ENCODE measurements around the gene SLC30A2.
A peak's percentile ranks its signal among the peaks of the same experiment; 100 is the strongest.

Gene SLC30A2

GRCh38 chr1:26038477-26038876, 7.4 kb downstream of the SLC30A2 start:
- no peak overlapping the region for H3K27ac ChIP-seq (ENCODE audit: low read depth, low read length)
- no peaks in the 10 kb centered on the region for H3K36me3 ChIP-seq (ENCODE audit: insufficient read depth, low read length)
- no peaks in the 10 kb centered on the region for H3K9me3 ChIP-seq (ENCODE audit: insufficient read depth, low read depth, low read length)
- no peak overlapping the region for H3K4me3 ChIP-seq (ENCODE audit: low read length)
- H3K27me3 ChIP-seq (ENCODE audit: insufficient read depth, low read length), result peaks cover 72% of the 10 kb centered on the region
- H3K4me1 ChIP-seq (ENCODE audit: insufficient read depth, low read length), result no peaks in the 10 kb centered on the region
- 90% methylated on average over 6 of the region's 6 CpGs for WGBS
- no peak overlapping the region for H3K9ac ChIP-seq (ENCODE audit: low read depth, low read length)

- no peak overlapping the region for H3K4me3 ChIP-seq (ENCODE audit: low read length)
- H3K27ac ChIP-seq (ENCODE audit: low read depth, low read length), result no peak overlapping the region
- WGBS, result 92% methylated on average over 6 of the region's 6 CpGs
- H3K36me3 ChIP-seq (ENCODE audit: insufficient read depth, low read length), result no peaks in the 10 kb centered on the region
- H3K9ac ChIP-seq (ENCODE audit: low read depth, low read length), result no peak overlapping the region
- peaks cover 71% of the 10 kb centered on the region for H3K27me3 ChIP-seq (ENCODE audit: insufficient read depth, low read length)
- H3K9me3 ChIP-seq (ENCODE audit: insufficient read depth, low read depth, low read length), result no peaks in the 10 kb centered on the region
- H3K4me1 ChIP-seq (ENCODE audit: insufficient read depth, low read length), result no peaks in the 10 kb centered on the region
These were observed 8.0 kb downstream of the SLC30A2 start for GRCh38 chr1:26037904-26038303.

- H3K36me3 ChIP-seq (ENCODE audit: insufficient read depth, low read length), result no peaks in the 10 kb centered on the region
- no peaks in the 10 kb centered on the region for H3K4me1 ChIP-seq (ENCODE audit: insufficient read depth, low read length)
- H3K4me3 ChIP-seq (ENCODE audit: low read length), result no peak overlapping the region
- H3K27me3 ChIP-seq (ENCODE audit: insufficient read depth, low read length), result peaks cover 71% of the 10 kb centered on the region
- 81% methylated on average over 11 of the region's 11 CpGs for WGBS
- H3K9me3 ChIP-seq (ENCODE audit: insufficient read depth, low read depth, low read length), result no peaks in the 10 kb centered on the region
- no peak overlapping the region for H3K9ac ChIP-seq (ENCODE audit: low read depth, low read length)
- H3K27ac ChIP-seq (ENCODE audit: low read depth, low read length), result no peak overlapping the region
These were observed 9.1 kb downstream of the SLC30A2 start for GRCh38 chr1:26036756-26037281.

GRCh38 chr1:26035959-26036755, 9.8 kb downstream of the SLC30A2 start:
- H3K4me1 ChIP-seq (ENCODE audit: insufficient read depth, low read length), result no peaks in the 10 kb centered on the region
- H3K9me3 ChIP-seq (ENCODE audit: insufficient read depth, low read depth, low read length), result no peaks in the 10 kb centered on the region
- no peak overlapping the region for H3K27ac ChIP-seq (ENCODE audit: low read depth, low read length)
- H3K4me3 ChIP-seq (ENCODE audit: low read length), result peak overlapping the region; percentile 84
- H3K36me3 ChIP-seq (ENCODE audit: insufficient read depth, low read length), result no peaks in the 10 kb centered on the region
- WGBS, result 16% methylated on average over 39 of the region's 39 CpGs
- peak overlapping the region; percentile 63; the same call in 1 of the 2 replicates for H3K9ac ChIP-seq (ENCODE audit: low read depth, low read length)
- peaks cover 64% of the 10 kb centered on the region for H3K27me3 ChIP-seq (ENCODE audit: insufficient read depth, low read length)

GRCh38 chr1:26035203-26035958, 10.5 kb downstream of the SLC30A2 start:
- H3K4me1 ChIP-seq (ENCODE audit: insufficient read depth, low read length), result no peaks in the 10 kb centered on the region
- no peak overlapping the region for H3K27ac ChIP-seq (ENCODE audit: low read depth, low read length)
- no peaks in the 10 kb centered on the region for H3K36me3 ChIP-seq (ENCODE audit: insufficient read depth, low read length)
- peaks cover 63% of the 10 kb centered on the region for H3K27me3 ChIP-seq (ENCODE audit: insufficient read depth, low read length)
- H3K4me3 ChIP-seq (ENCODE audit: low read length), result peak overlapping the region; percentile 84
- H3K9ac ChIP-seq (ENCODE audit: low read depth, low read length), result peak overlapping the region; percentile 63
- under 1% methylated on average over 60 of the region's 60 CpGs for WGBS
- H3K9me3 ChIP-seq (ENCODE audit: insufficient read depth, low read depth, low read length), result no peaks in the 10 kb centered on the region

- no peak overlapping the region for H3K9ac ChIP-seq (ENCODE audit: low read depth, low read length)
- H3K27ac ChIP-seq (ENCODE audit: low read depth, low read length), result no peak overlapping the region
- H3K36me3 ChIP-seq (ENCODE audit: insufficient read depth, low read length), result no peaks in the 10 kb centered on the region
- peaks cover 63% of the 10 kb centered on the region for H3K27me3 ChIP-seq (ENCODE audit: insufficient read depth, low read length)
- no peaks in the 10 kb centered on the region for H3K4me1 ChIP-seq (ENCODE audit: insufficient read depth, low read length)
- peak overlapping the region; percentile 84 for H3K4me3 ChIP-seq (ENCODE audit: low read length)
- no peaks in the 10 kb centered on the region for H3K9me3 ChIP-seq (ENCODE audit: insufficient read depth, low read depth, low read length)
- 22% methylated on average over 15 of the region's 15 CpGs for WGBS
These were observed 11.3 kb downstream of the SLC30A2 start for GRCh38 chr1:26034504-26035202.

GRCh38 chr1:26032656-26033357, 13.1 kb downstream of the SLC30A2 start:
- Histone ChIP-seq H3K27me3 (ENCODE audit: insufficient read depth, low read length) (peaks cover 49% of the 10 kb centered on the region), H3K4me3 (ENCODE audit: low read length) (no peak overlapping the region), H3K27ac (ENCODE audit: low read depth, low read length) (no peak overlapping the region), H3K9ac (ENCODE audit: low read depth, low read length) (no peak overlapping the region), H3K36me3 (ENCODE audit: insufficient read depth, low read length) (no peaks in the 10 kb centered on the region), H3K4me1 (ENCODE audit: insufficient read depth, low read length) (no peaks in the 10 kb centered on the region), H3K9me3 (ENCODE audit: insufficient read depth, low read depth, low read length) (no peaks in the 10 kb centered on the region)
- 85% methylated on average over 12 of the region's 12 CpGs for whole genome bisulfite sequencing

- peaks cover 40% of the 10 kb centered on the region for H3K27me3 ChIP-seq (ENCODE audit: insufficient read depth, low read length)
- H3K9me3 ChIP-seq (ENCODE audit: insufficient read depth, low read depth, low read length), result no peaks in the 10 kb centered on the region
- 84% methylated on average over 3 of the region's 3 CpGs for WGBS
- no peak overlapping the region for H3K4me3 ChIP-seq (ENCODE audit: low read length)
- no peaks in the 10 kb centered on the region for H3K36me3 ChIP-seq (ENCODE audit: insufficient read depth, low read length)
- no peaks in the 10 kb centered on the region for H3K4me1 ChIP-seq (ENCODE audit: insufficient read depth, low read length)
- no peak overlapping the region for H3K27ac ChIP-seq (ENCODE audit: low read depth, low read length)
- H3K9ac ChIP-seq (ENCODE audit: low read depth, low read length), result no peak overlapping the region
These were observed 14.2 kb downstream of the SLC30A2 start for GRCh38 chr1:26031611-26032220.

- Histone ChIP-seq H3K36me3 (ENCODE audit: insufficient read depth, low read length) (no peaks in the 10 kb centered on the region), H3K27ac (ENCODE audit: low read depth, low read length) (no peak overlapping the region), H3K4me3 (ENCODE audit: low read length) (no peak overlapping the region), H3K4me1 (ENCODE audit: insufficient read depth, low read length) (no peaks in the 10 kb centered on the region), H3K9ac (ENCODE audit: low read depth, low read length) (no peak overlapping the region), H3K27me3 (ENCODE audit: insufficient read depth, low read length) (peaks cover 35% of the 10 kb centered on the region), H3K9me3 (ENCODE audit: insufficient read depth, low read depth, low read length) (no peaks in the 10 kb centered on the region)
- WGBS, result 78% methylated on average over 4 of the region's 4 CpGs
These were observed 14.7 kb downstream of the SLC30A2 start for GRCh38 chr1:26031196-26031595.

GRCh38 chr1:26029864-26030481, 15.9 kb downstream of the SLC30A2 start:
- Histone ChIP-seq H3K9ac (ENCODE audit: low read depth, low read length) (no peak overlapping the region), H3K4me1 (ENCODE audit: insufficient read depth, low read length) (no peaks in the 10 kb centered on the region), H3K27ac (ENCODE audit: low read depth, low read length) (no peak overlapping the region), H3K9me3 (ENCODE audit: insufficient read depth, low read depth, low read length) (no peaks in the 10 kb centered on the region), H3K36me3 (ENCODE audit: insufficient read depth, low read length) (no peaks in the 10 kb centered on the region), H3K4me3 (ENCODE audit: low read length) (no peak overlapping the region), H3K27me3 (ENCODE audit: insufficient read depth, low read length) (peaks cover 31% of the 10 kb centered on the region)
- 79% methylated on average over 7 of the region's 7 CpGs for WGBS

Measured in HUES64 (cell line).